NCI-H1092 (cell line): ENCODE data around the gene CAMTA1.
"Not testable (repeated sequence)": the region's sequence is repeated elsewhere in the genome, so short reads cannot be mapped to it uniquely, and the experiment has no call there.

Source experiments
- DNase-seq: peaks from one replicate; lab custom pipeline; 2025; lab: John Stamatoyannopoulos, UW

Gene CAMTA1

GRCh38 chr1:6810146-6810734 is 25.0 kb downstream of the CAMTA1 start:
- not testable (repeated sequence) for DNase-seq

- DNase-seq, result no peak
Observed at GRCh38 chr1:6811583-6811982, 26.3 kb downstream of the CAMTA1 start.

- DNase-seq, result no peak
Observed at GRCh38 chr1:6813165-6813564, 27.9 kb downstream of the CAMTA1 start.

GRCh38 chr1:6815726-6816125 is 30.5 kb downstream of the CAMTA1 start:
- no peak for DNase-seq

- no peak for DNase-seq
Observed at GRCh38 chr1:6819246-6820040, 34.2 kb downstream of the CAMTA1 start.

- no peak for DNase-seq
Observed at GRCh38 chr1:6820899-6821298, 35.6 kb downstream of the CAMTA1 start.

GRCh38 chr1:6822530-6823359 is 37.5 kb downstream of the CAMTA1 start:
- no peak for DNase-seq

GRCh38 chr1:6823793-6824192 is 38.5 kb downstream of the CAMTA1 start:
- no peak for DNase-seq

- DNase-seq, result no peak
Observed at GRCh38 chr1:6824665-6825368, 39.6 kb downstream of the CAMTA1 start.

GRCh38 chr1:6825828-6826227 is 40.6 kb downstream of the CAMTA1 start:
- DNase-seq, result no peak

GRCh38 chr1:6827079-6827478 is 41.8 kb downstream of the CAMTA1 start:
- no peak for DNase-seq

- DNase-seq, result no peak
Observed at GRCh38 chr1:6827630-6828165, 42.4 kb downstream of the CAMTA1 start.

- no peak for DNase-seq
Observed at GRCh38 chr1:6831366-6831765, 46.1 kb downstream of the CAMTA1 start.

GRCh38 chr1:6832006-6832405 is 46.8 kb downstream of the CAMTA1 start:
- DNase-seq, result not testable (repeated sequence)

GRCh38 chr1:6832531-6833188 is 47.4 kb downstream of the CAMTA1 start:
- DNase-seq, result no peak

- DNase-seq, result no peak
Observed at GRCh38 chr1:6833804-6834203, 48.5 kb downstream of the CAMTA1 start.

- DNase-seq, result no peak
Observed at GRCh38 chr1:6834366-6834765, 49.1 kb downstream of the CAMTA1 start.

- DNase-seq, result no peak
Observed at GRCh38 chr1:6835139-6835538, 49.9 kb downstream of the CAMTA1 start.

GRCh38 chr1:6842301-6842700 is 57.0 kb downstream of the CAMTA1 start:
- no peak for DNase-seq

- DNase-seq, result not testable (repeated sequence)
Observed at GRCh38 chr1:6845786-6846185, 60.5 kb downstream of the CAMTA1 start.

GRCh38 chr1:6848816-6849215 is 63.6 kb downstream of the CAMTA1 start:
- DNase-seq, result no peak
